ENCODE measurements around the gene FOXD3.
A peak's percentile ranks its signal among the peaks of the same experiment; 100 is the strongest.

Gene FOXD3

DNA sequence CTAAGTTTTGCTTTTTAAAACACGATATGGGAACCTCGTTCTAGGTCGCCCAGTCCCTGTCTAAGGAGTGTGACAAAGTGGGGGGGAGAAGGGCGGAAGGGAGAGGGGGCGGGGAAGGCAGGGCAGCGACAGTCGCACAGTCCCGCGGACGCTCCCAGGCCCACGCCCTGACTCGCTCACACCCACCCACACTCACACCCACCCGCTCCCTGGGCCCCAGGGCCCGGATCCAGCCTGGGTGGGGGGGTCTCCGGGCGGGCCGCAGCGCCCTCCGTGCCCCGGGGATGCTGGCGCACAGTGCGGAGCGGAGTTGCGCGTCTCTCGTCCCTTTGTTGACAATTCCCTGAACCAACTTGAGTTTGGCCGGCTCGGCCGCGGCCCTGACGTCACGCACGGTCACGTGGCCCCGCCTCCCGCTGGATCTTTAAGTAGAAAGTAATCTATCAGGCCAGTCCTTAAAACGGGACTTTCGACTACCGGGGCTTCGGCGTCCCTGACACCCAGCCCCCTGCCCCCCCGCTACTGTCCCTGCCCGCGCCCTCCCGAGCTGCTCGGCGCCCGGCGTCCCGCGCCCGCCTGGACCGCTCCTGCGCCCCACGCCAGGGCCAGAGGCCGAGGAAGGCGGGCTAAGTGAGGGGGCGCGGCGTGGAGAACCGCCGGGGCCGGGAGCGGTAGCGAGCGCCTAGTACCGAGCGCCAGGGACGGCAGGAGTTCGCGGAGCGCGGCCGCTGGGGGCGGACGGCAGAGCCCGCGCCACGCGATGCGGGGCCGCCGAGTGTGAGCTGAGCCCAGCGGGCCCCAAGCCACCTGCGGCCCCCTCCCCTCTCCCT lies at the start of gene FOXD3:
FOXD3 (plus strand) TSS at position 454 of the 830 bp plus-strand sequence. CDS start 492 bp downstream, outside the sequence.
- DNase-seq: peak in 1 of 2 donors; percentile 76

GRCh38 chr1:63272811-63273210 lies 49.6 kb upstream of the FOXD3 start:
- DNase-seq: no peak

GRCh38 chr1:63274371-63274770 lies 48.0 kb upstream of the FOXD3 start:
- DNase-seq: no peak

GRCh38 chr1:63274979-63275378 lies 47.4 kb upstream of the FOXD3 start:
- DNase-seq: no peak

GRCh38 chr1:63276624-63277023 lies 45.7 kb upstream of the FOXD3 start:
- DNase-seq: no peak

- DNase-seq: no peak
Observed at GRCh38 chr1:63277195-63278192, 44.9 kb upstream of the FOXD3 start.

- DNase-seq: no peak
Observed at GRCh38 chr1:63281753-63282152, 40.6 kb upstream of the FOXD3 start.

DNA sequence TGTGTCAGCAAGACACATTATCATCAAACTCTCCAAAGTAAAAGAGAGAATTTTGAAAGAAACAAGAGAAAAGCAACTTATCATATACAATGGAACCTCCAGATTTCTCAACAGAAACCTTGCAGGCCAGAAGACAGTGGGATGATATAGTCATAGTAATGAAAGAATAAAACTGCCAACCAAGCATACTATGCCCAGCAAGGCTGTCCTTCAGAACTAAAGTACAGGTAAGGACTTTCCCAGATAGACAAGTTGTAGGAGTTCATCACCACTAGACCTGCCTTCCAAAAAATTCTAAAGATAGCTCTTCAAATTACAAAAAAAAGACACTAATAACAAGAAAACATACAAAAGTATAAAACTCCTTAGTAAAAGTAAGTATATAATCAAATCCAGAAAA lies 33.2 kb upstream of the FOXD3 start:
- DNase-seq: no peak

GRCh38 chr1:63294803-63295594 lies 27.4 kb upstream of the FOXD3 start:
- DNase-seq: no peak

- no peak for DNase-seq
Observed at GRCh38 chr1:63304410-63304809, 18.0 kb upstream of the FOXD3 start.

DNA sequence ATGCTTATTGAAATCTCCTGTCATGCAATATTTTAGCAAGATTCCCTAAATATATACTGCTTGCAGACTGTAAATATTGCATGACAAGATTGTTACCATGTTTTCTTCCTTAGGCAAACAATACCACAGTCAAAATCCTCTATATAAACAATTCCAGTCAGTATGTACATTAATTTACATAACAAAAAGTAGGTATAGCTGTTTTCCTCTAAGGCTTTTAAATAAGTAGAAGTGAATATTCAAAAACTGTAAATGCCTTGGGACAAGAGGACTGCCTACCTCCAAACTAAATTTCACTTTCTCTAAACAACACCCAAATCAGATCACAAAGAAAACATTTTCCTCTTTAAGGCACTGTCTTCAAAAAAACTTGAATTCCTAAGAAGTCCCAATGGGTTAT lies 17.3 kb upstream of the FOXD3 start:
- no peak for DNase-seq

GRCh38 chr1:63307196-63307794 lies 15.1 kb upstream of the FOXD3 start:
- no peak for DNase-seq

DNA sequence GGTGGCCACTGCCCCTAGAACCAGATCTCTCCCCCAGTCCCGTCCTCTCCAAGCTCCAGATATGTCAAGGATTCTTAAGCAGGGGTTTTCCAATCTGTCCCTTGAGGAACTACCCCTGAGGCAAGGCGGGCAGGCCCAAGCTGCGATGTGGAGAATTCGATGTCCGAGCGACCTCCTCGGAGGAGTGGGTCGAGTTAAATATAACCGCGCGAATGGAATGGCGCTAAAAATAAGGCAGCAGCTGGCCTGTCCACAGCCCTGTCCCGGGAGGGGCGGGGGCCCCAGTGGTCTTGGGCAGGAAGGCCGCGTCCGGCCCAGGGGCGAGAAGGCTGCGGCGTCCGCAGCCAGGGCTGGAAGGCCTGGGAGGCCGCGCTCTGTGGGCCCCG lies 5.8 kb upstream of the FOXD3 start:
- no peak for DNase-seq

DNA sequence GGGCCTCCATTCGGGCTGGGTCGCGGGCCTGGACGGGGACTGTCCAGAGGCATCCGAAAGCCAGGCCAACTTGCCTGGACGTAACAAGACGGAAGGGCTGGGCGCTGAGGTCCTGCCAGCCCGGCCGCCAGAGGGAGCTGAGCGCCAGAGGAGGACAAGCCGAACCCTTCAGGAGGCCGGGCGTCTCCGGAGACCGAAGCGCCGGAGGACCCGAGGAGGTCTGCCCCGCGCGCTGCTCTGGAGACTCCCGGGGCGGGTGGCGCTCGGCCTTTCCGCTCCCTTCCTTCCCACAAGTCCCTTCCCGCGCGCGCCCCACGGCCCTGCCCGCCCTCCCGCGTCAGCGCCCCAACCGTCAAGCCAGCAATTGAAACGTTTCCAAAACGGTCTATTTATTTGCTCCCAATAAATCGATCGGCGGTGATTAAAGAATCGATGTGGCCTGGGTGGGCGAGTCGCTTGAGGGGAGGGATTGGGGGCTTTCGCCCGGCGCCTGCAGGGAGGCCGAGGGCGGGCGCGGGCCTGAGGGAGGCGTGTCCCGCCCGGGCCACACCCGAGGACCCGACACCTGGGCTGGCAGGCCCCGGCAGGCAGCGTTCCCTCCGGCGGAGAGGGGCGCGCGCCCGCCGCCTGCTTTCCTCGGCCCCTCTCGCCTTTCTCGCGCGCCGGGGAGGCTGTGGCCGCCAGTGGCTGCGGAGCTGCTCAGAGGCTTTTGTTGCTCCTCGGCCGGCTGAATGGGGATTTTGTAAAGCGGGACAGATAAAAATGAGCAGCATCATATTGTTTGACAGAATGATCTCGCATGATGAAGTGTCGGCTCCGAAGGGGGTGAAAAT lies 5.2 kb upstream of the FOXD3 start:
- peak; percentile 72 to 84 for DNase-seq

DNA sequence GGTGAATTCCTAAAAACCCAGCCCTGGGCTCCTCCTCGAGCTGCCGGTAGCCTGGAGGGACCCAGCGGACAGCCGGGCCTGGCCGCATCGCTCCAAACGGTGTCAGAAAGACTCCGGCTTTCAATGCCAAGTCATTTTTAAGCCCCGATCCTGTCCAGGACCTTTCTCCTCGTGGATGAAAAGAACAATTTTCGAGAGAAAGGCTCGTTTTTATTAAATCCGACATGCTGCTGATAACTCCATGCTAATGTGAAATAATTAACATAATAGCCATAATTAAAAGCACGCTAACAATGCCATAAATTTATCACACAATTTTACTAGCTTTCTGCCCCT lies 4.6 kb upstream of the FOXD3 start:
- DNase-seq: no peak

- DNase-seq: no peak
Observed at GRCh38 chr1:63318201-63318979, 4.0 kb upstream of the FOXD3 start.

DNA sequence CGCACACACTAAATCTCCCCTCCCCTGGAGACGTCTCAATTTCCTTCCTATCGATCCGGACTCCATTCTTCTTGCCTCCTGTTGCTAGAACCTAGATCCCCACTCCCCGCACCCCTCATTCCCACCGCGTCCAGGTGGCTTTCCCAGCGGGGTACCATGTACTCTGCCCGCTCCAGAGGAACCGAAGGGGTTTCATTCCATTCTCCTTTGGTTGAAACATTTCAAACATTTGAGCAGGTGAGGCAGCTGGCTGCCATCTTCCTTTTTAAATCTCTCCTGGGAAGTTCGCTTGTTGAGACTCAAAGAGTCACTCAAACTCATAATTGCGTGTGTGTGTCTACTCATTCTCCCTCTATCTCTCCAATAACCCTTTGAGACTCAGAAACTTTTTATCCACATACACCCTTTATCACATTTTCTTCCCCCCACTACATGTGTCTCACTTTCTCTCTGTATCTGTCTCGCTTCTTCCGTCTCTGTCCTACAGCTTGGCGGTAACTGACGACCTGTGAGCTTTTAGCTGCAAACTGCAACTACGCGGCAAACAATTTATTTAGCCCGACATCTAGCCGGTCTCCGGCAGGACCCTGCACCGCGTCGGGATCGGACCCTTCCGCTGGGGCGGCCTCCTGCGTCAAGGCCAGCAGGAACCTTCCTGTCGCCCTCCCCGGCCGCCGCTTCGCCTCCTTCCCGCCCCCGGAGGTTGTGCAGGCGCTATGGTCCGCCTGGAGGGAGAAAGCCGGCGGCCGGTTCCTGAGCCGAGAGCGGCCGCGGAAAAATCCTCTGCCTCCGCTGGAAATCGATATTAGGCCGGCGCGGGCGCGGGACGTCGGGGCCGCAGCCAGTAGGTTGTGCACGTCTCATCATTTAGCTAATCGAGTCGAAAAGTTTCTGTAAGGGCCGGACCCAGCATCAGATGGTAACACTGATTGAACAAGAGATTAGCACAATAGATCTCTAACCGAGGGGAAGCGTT lies 3.0 kb upstream of the FOXD3 start:
- no peak for DNase-seq

DNA sequence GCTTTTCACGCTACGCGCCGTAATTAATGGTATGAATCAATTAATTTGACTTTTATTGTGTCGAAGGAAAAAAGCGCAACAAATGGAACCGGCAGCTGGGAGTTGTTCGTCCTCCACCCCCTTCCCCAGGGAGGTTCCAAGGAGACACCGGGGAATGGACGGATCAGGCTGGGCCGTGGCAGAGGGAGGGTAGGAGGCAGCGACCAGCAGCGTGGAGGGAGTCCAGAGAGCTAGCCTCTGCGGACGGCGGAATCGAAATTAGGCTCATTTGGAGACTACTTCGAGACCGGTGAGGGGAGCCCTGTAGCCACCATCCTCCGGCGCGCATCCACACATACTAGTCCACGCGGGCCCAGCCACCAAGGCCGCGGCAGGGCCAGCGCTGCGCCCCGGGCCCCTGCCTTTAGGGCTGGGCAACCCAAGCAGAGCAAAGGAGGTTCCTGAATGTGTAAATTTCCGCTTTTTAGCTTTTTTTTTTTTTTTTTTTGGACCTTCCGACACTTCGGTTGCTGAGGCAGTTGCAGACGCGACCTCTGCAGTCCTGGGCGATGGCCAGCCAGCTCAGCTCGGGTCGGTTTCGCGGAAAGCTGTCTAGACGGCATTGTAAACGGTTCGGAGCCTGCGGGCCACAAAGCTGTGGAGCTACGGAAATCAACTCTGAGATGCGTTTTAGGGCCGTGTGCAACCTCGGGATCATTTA lies 2.2 kb upstream of the FOXD3 start:
- peak in 1 of 2 donors; percentile 53 for DNase-seq
